H1 (cell line): ENCODE measurements around the gene MRPL1. TPM values are rescaled to one million over a fixed set of nuclear protein-coding genes. Genes with fewer than 3 reads are reported as not detected.
A peak's percentile ranks its signal among the peaks of the same experiment; 100 is the strongest.

Experiments
- CTCF ChIA-PET: fragments of 300-600 bp; sonication (Branson Sonifier 250); formaldehyde crosslinking; loops from one replicate; lab custom pipeline; 2021; ENCODE audit not compliant: partially characterized antibody; lab: Charles Lee
- POLR2A ChIA-PET: fragments of 300-600 bp; sonication (Branson Sonifier 250); formaldehyde crosslinking; loops from one replicate; lab custom pipeline; 2021; ENCODE audit warnings: inconsistent platforms; ENCODE audit not compliant: partially characterized antibody; lab: Charles Lee
- DNase-seq, 2 experiments: peaks; one replicate each; pipeline versions ENCODE4 v3.0.0 to v3.0.0-alpha.2; 2010 to 2022; ENCODE audit warnings: low spot score in 2 of 2, low read depth in 1 of 2, mixed read lengths in 1 of 2
- FAIRE-seq: peaks from 2 replicates; lab custom pipeline; 2011; peaks lifted over from hg19 to GRCh38; lab: Jason Lieb, UNC
- H2AFZ ChIP-seq: 2 replicates; pipeline ENCODE4 v1.8.1; 2012; ENCODE audit warnings: low read length, inconsistent platforms
- H2AK5ac ChIP-seq: 2 replicates; pipeline ENCODE4 v1.6.1; 2013; ENCODE audit warnings: low read depth, low read length
- H2BK120ac ChIP-seq: replicated peaks from 2 replicates; pipeline ENCODE3; 2013; ENCODE audit warnings: low read depth, low read length, inconsistent platforms
- H2BK12ac ChIP-seq: 2 replicates; pipeline ENCODE4 v1.6.1; 2013; ENCODE audit warnings: low read depth, low read length
- H2BK15ac ChIP-seq: 2 replicates; pipeline ENCODE4 v1.6.1; 2013; ENCODE audit warnings: low read length
- H2BK20ac ChIP-seq: 2 replicates; pipeline ENCODE4 v1.6.1; 2013; ENCODE audit warnings: low read length
- H2BK5ac ChIP-seq: 2 replicates; pipeline ENCODE4 v1.6.1; 2013; ENCODE audit warnings: low read depth, low read length
- H3K14ac ChIP-seq: 2 replicates; pipeline ENCODE4 v1.6.1; 2013; ENCODE audit warnings: inconsistent platforms; ENCODE audit not compliant: insufficient read length
- H3K18ac ChIP-seq: 2 replicates; pipeline ENCODE4 v1.6.1; 2013; ENCODE audit warnings: low read length; ENCODE audit errors: extremely low read depth
- H3K23ac ChIP-seq: 2 replicates; pipeline ENCODE4 v1.6.1; 2013; ENCODE audit warnings: inconsistent platforms; ENCODE audit not compliant: insufficient read length
- H3K23me2 ChIP-seq: 2 replicates; pipeline ENCODE4 v1.6.1; 2013; ENCODE audit warnings: low read depth, low read length
- H3K27ac ChIP-seq: 2 replicates; pipeline ENCODE4 v1.6.1; 2011; ENCODE audit warnings: low read depth, low read length, inconsistent platforms
- H3K27me3 ChIP-seq, 4 experiments: replicated peaks in 1 of 4; 1 replicate in 1 of 4; 2 replicates in 3 of 4; pipeline versions ENCODE4 v1.6.1 to v1.8.1; 2011 to 2013; ENCODE audit warnings: low read length in 3 of 4, mild to moderate bottlenecking in 3 of 4, inconsistent platforms in 2 of 4, mixed read lengths in 2 of 4, moderate library complexity in 1 of 4; ENCODE audit not compliant: control insufficient read depth in 3 of 4, insufficient read depth in 3 of 4; ENCODE audit errors: extremely low read depth in 1 of 4
- H3K36me3 ChIP-seq, 4 experiments: 2 replicates each; pipeline versions ENCODE4 v1.6.1 to v1.8.1; 2011 to 2013; ENCODE audit warnings: mild to moderate bottlenecking in 4 of 4, low read length in 3 of 4, moderate library complexity in 2 of 4, control low read depth in 1 of 4, inconsistent platforms in 1 of 4; ENCODE audit not compliant: insufficient read depth in 4 of 4, control insufficient read depth in 2 of 4
- H3K4ac ChIP-seq: replicated peaks from 2 replicates; pipeline ENCODE3; 2013; ENCODE audit warnings: low read length, low read depth, mixed read lengths, inconsistent platforms; ENCODE audit not compliant: insufficient read length
- H3K4me1 ChIP-seq, 4 experiments: replicated peaks in 1 of 4; 1 replicate in 1 of 4; 2 replicates in 3 of 4; pipeline versions ENCODE4 v1.6.1 to v1.8.1; 2011 to 2013; ENCODE audit warnings: low read length in 3 of 4, inconsistent platforms in 2 of 4, mixed read lengths in 1 of 4; ENCODE audit not compliant: insufficient read depth in 4 of 4, control insufficient read depth in 3 of 4
- H3K4me2 ChIP-seq, 2 experiments: 2 replicates each; pipeline versions ENCODE4 v1.6.1 to v1.8.1; 2011 to 2013; ENCODE audit warnings: low read depth in 2 of 2, low read length in 2 of 2, control low read depth in 1 of 2, inconsistent platforms in 1 of 2, mild to moderate bottlenecking in 1 of 2; ENCODE audit not compliant: insufficient read depth in 1 of 2
- H3K4me3 ChIP-seq, 4 experiments: fragments of 200-600, 300-600 bp in 1 of 4; sonication (generic), shearing (Covaris generic), sonication (Bioruptor Twin) in 1 of 4; 2 replicates each; pipeline versions ENCODE4 v1.5.1 to v1.8.1; 2011 to 2016; ENCODE audit warnings: low read length in 4 of 4, low read depth in 3 of 4, control low read depth in 2 of 4, inconsistent platforms in 2 of 4, mild to moderate bottlenecking in 2 of 4, mixed read lengths in 1 of 4, moderate library complexity in 1 of 4; ENCODE audit not compliant: insufficient read depth in 2 of 4; ENCODE audit errors: extremely low read depth in 1 of 4
- H3K56ac ChIP-seq: replicated peaks from 2 replicates; pipeline ENCODE3; 2013; ENCODE audit warnings: low read depth, mild to moderate bottlenecking, mixed read lengths, low read length, inconsistent platforms; ENCODE audit not compliant: insufficient read length
- H3K79me1 ChIP-seq: 2 replicates; pipeline ENCODE4 v1.6.1; 2013; ENCODE audit warnings: low read depth, low read length, control low read depth
- H3K79me2 ChIP-seq, 2 experiments: 2 replicates each; pipeline versions ENCODE4 v1.6.1 to v1.8.1; 2012 to 2013; ENCODE audit warnings: low read length in 2 of 2, mild to moderate bottlenecking in 2 of 2, inconsistent platforms in 1 of 2; ENCODE audit not compliant: insufficient read depth in 2 of 2, control insufficient read depth in 1 of 2
- H3K9ac ChIP-seq, 4 experiments: replicated peaks in 1 of 4; 1 replicate in 1 of 4; 2 replicates in 3 of 4; pipeline versions ENCODE4 v1.6.1 to v1.8.1; 2011 to 2013; ENCODE audit warnings: low read depth in 3 of 4, low read length in 3 of 4, control low read depth in 2 of 4, mild to moderate bottlenecking in 2 of 4, moderate library complexity in 2 of 4, inconsistent platforms in 1 of 4; ENCODE audit errors: extremely low read depth in 1 of 4
- H3K9me3 ChIP-seq, 2 experiments: 2 replicates each; pipeline versions ENCODE4 v1.6.1 to v1.8.1; 2012 to 2013; ENCODE audit warnings: mild to moderate bottlenecking in 2 of 2, moderate library complexity in 2 of 2, control low read depth in 1 of 2, inconsistent platforms in 1 of 2, low read depth in 1 of 2, low read length in 1 of 2, mixed read lengths in 1 of 2; ENCODE audit not compliant: insufficient read depth in 2 of 2
- H4K20me1 ChIP-seq, 2 experiments: replicated peaks in 1 of 2; 2 replicates each; pipeline versions ENCODE3 to v1.8.1; 2011 to 2013; ENCODE audit warnings: inconsistent platforms in 2 of 2, low read length in 2 of 2, mild to moderate bottlenecking in 1 of 2; ENCODE audit not compliant: insufficient read depth in 2 of 2, control insufficient read depth in 1 of 2
- H4K5ac ChIP-seq: 2 replicates; pipeline ENCODE4 v1.6.1; 2013; ENCODE audit warnings: low read length, low read depth, mixed read lengths, inconsistent platforms; ENCODE audit not compliant: insufficient read length
- H4K8ac ChIP-seq: 2 replicates; pipeline ENCODE4 v1.8.0; 2013; ENCODE audit warnings: mild to moderate bottlenecking, moderate library complexity, low read length, inconsistent platforms; ENCODE audit not compliant: insufficient read depth; ENCODE audit errors: extremely low read depth
- H4K91ac ChIP-seq: replicated peaks from 2 replicates; pipeline ENCODE3; 2013; ENCODE audit warnings: low read length, mixed read lengths, inconsistent platforms; ENCODE audit not compliant: insufficient read length
- CREB1 ChIP-seq: IDR thresholded peaks from 2 replicates; pipeline ENCODE4 v1.6.1; 2012; ENCODE audit warnings: inconsistent platforms
- JUN ChIP-seq: IDR thresholded peaks from 2 replicates; pipeline ENCODE4 v1.6.1; 2011; ENCODE audit warnings: low read depth, mild to moderate bottlenecking, improper control_type of control experiment, low read length
- KDM5A ChIP-seq: fragments of 200-600 bp; IDR thresholded peaks from 2 replicates; pipeline ENCODE4 v1.7.1; 2012; ENCODE audit warnings: mild to moderate bottlenecking, low read length, inconsistent platforms, mixed read lengths
- RFX5 ChIP-seq: IDR thresholded peaks from 2 replicates; pipeline ENCODE4 v1.6.1; 2011; ENCODE audit warnings: low read depth, low read length, improper control_type of control experiment, borderline replicate concordance
- RXRA ChIP-seq: IDR thresholded peaks from 2 replicates; pipeline ENCODE4 v1.6.1; 2011; ENCODE audit warnings: low read depth, mild to moderate bottlenecking, low read length, moderate library complexity; ENCODE audit not compliant: insufficient read depth
- TAF7 ChIP-seq: optimal IDR thresholded peaks from 2 replicates; pipeline ENCODE3; 2011; ENCODE audit warnings: low read depth, mild to moderate bottlenecking, inconsistent platforms, low read length, moderate library complexity, borderline replicate concordance
- WGBS, 2 experiments: shearing (Covaris generic) in 1 of 2; methylation state at CpG; one replicate each; pipeline versions ENCODE4 v1.1.6 to v1.1.7; 2013 to 2015; ENCODE audit warnings: low lambda C conversion rate in 2 of 2, mixed read lengths in 2 of 2, inconsistent platforms in 1 of 2, low coverage in 1 of 2, missing lambda C conversion rate in 1 of 2; ENCODE audit not compliant: insufficient replicate concordance in 2 of 2, insufficient coverage in 1 of 2, insufficient read length in 1 of 2; ENCODE audit errors: extremely low coverage in 1 of 2, missing lambda C conversion rate in 1 of 2; 5-methylcytosine and 5-hydroxymethylcytosine counted together
- polyA plus RNA-seq, 7 experiments: library from polyadenylated mRNA; depleted of rRNA in 3 of 7; stranded (reverse) in 5 of 7; unstranded in 2 of 7; fragments of >200 nt in 5 of 7; fragments of 200-250 nt in 2 of 7; gene quantifications; 1 replicate in 5 of 7; 2 replicates in 1 of 7; 4 replicates in 1 of 7; pipeline versions ENCODE4 v1.2.1 to v1.2.3, GENCODE V29; 2011 to 2013; ENCODE audit warnings: missing spikeins in 2 of 7, mixed read lengths in 2 of 7
- total RNA-seq: library from RNA; stranded (reverse); fragmentation: NEBNext Ultra II Directional; extraction: Animal tissue kit (Norgen Biotek cat#: 25700); gene quantifications from 2 replicates; pipeline ENCODE4 v1.2.1, GENCODE V29; 2021

The MRPL1 gene
- total and polyA plus RNA-seq, 2 of the 8 experiments (the other 6 are each of a cell fraction or from before 2014, with no cell fraction given) = 9.6 to 37.0 TPM

DNA sequence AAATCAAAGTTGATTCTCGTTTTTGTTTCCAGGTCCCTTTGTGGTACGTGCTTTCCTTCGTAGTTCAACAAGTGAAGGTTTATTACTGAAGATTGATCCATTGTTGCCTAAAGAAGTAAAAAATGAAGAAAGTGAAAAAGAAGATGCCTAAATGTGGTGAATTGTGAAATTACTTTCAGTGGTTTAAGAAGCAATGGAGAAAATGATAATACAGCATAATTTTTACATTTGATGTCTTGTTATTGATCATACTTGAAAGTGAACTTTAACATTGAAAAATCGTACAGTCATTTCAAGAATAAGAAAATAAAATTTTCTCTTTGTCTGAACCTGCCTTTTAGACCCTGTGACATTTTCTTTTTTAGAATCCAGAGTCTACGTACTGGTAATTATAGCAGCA lies 89.8 kb downstream of the MRPL1 start:
- no peak overlapping the region for H3K4me3 ChIP-seq
- no peak overlapping the region for H2BK5ac ChIP-seq
- H2AFZ ChIP-seq = no peak overlapping the region
- H3K56ac ChIP-seq = no peak overlapping the region
- H2BK20ac ChIP-seq = no peak overlapping the region
- H3K18ac ChIP-seq = no peak overlapping the region
- no peak overlapping the region for H3K27ac ChIP-seq
- H3K4me1 ChIP-seq = no peaks in the 10 kb centered on the region
- H3K9me3 ChIP-seq = no peaks in the 10 kb centered on the region
- ChIA-PET POLR2A (no interaction called here), CTCF (no interaction called here)
- no peak overlapping the region for H2BK15ac ChIP-seq
- H3K23me2 ChIP-seq = no peaks in the 10 kb centered on the region
- no peak overlapping the region for H3K23ac ChIP-seq
- no peak overlapping the region for H4K8ac ChIP-seq
- H3K79me2 ChIP-seq = no peaks in the 10 kb centered on the region
- no peak overlapping the region for H3K14ac ChIP-seq
- H4K20me1 ChIP-seq = peaks cover 0 to 2% of the 10 kb centered on the region in 2 experiments
- H3K9ac ChIP-seq = no peak overlapping the region
- H2BK12ac ChIP-seq = no peak overlapping the region
- H3K79me1 ChIP-seq = no peaks in the 10 kb centered on the region
- H3K4me2 ChIP-seq = no peak overlapping the region
- no peak overlapping the region for H2AK5ac ChIP-seq
- no peak overlapping the region for H4K91ac ChIP-seq
- H3K36me3 ChIP-seq = peaks cover 0 to 13% (median 0%) of the 10 kb centered on the region in 4 experiments; a peak in 2 of 8 replicates
- 75% methylated on average over 5 of the region's 5 CpGs; no CpG with 5 or more reads in 1 of the 2 experiments for WGBS, 2 experiments
- FAIRE-seq = peak; percentile 42
- H3K4ac ChIP-seq = no peak overlapping the region
- no peaks in the 10 kb centered on the region for H3K27me3 ChIP-seq
- H2BK120ac ChIP-seq = no peak overlapping the region
- DNase-seq = no peak
- H4K5ac ChIP-seq = no peak overlapping the region
- TF ChIP-seq JUN (no peak), RXRA (no peak), RFX5 (no peak), CREB1 (no peak), TAF7 (no peak), KDM5A (no peak)
